WI38 (cell line): ENCODE data around the gene SENP1.

Source experiments
- H3K4me3 ChIP-seq: 2 replicates; pipeline ENCODE4 v1.5.1; 2011; ENCODE audit warnings: low read depth, mild to moderate bottlenecking, control low read depth, low read length
- TF ChIP-seq, protein P1 (sequence below): IDR thresholded peaks from 2 replicates; pipeline ENCODE4 v1.5.1; 2012; ENCODE audit warnings: low read depth, mild to moderate bottlenecking, control low read depth, low read length

The SENP1 gene

DNA sequence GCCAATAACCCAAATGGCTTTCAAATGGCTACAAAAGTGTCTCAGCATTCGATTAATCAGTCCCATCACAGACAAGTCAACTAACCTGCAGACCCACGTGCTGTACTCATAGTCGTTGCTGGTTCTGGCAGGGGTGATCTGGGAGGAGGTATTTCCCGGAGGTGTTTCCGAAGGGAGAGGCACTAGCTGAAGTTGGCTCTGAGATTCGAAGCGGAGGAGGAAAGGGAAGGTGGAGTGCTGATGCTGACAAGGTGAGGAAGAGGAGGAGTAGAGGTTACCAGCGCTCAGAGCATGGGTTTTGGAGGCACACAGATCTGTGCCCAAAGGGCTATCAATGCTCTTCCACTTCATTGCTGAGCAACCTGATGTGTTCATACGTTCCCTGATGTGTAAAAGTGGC is 81.1 kb downstream of the SENP1 start:
- TF ChIP-seq, protein P1, sequence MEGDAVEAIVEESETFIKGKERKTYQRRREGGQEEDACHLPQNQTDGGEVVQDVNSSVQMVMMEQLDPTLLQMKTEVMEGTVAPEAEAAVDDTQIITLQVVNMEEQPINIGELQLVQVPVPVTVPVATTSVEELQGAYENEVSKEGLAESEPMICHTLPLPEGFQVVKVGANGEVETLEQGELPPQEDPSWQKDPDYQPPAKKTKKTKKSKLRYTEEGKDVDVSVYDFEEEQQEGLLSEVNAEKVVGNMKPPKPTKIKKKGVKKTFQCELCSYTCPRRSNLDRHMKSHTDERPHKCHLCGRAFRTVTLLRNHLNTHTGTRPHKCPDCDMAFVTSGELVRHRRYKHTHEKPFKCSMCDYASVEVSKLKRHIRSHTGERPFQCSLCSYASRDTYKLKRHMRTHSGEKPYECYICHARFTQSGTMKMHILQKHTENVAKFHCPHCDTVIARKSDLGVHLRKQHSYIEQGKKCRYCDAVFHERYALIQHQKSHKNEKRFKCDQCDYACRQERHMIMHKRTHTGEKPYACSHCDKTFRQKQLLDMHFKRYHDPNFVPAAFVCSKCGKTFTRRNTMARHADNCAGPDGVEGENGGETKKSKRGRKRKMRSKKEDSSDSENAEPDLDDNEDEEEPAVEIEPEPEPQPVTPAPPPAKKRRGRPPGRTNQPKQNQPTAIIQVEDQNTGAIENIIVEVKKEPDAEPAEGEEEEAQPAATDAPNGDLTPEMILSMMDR, result no peak
- no peak overlapping the region for H3K4me3 ChIP-seq

DNA sequence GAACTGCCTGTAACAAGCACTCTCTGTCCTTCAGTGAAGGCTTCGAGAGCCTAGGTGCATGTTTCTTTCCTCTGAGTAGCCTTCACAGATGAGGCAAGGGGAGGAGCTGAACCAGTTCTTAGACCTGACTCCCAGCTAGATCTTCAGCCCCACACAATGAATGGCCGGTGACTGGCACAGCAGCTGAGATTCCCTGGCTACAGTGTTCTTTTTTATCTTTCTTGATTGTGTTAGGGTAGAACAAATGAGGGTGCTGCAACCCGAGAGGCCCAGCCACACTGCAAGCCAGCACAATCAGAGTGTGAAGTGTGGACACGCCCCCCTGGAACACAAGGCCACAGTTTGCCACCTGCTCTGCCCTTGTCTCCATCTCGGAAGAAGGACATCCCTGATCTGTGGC is 82.5 kb downstream of the SENP1 start:
- H3K4me3 ChIP-seq, result no peak overlapping the region
- TF ChIP-seq, protein P1, result no peak

DNA sequence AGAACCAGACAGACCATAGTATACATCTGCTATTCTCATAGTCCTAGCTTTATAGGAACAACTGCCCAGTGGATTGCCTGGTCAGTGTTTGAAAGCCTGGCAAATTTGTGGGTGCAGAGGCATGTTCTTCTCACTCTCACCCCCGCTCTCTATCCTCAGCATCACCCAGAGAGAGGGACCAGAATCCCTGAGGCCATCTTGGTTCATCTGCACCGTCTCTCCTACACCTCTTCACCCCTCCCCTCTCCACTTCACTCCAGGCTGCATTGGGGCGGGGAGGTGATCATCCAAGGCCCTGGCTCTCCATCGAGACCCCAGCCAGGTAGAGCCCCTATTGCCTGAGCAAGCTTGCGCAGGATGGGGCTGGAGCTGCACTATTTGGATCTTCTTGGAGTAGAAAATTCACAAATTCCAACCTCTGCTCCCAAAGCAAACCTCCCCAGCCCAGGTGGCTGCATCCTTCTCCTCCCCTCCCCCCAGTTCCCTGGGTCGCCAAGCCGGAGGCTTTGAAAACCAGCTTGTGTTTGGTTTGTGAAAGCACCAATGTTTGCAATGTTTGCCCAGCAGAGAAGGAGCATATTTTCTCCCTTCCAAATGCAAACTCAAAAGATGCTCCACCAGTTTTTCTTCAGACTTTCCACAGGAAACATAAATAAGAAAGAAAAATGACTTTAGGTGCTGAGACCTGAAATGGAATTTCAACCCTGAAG is 83.0 kb downstream of the SENP1 start:
- H3K4me3 ChIP-seq, result no peak overlapping the region
- TF ChIP-seq, protein P1, result no peak

DNA sequence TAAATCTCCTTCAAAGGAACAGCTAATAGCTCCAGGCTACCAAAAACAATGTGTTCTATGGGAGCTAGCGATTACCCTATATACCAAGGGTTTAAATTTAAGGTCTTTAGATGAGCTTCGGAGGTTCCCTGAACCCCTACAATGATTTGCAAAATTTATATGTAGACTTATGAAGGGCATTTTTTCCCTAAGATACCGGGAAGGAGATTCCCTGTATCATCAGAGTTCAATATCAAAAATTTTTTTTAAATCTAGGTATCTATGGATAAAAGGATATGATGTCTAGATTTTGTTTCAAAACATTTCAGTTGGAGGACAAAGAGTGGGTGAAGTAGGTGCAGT is 83.7 kb downstream of the SENP1 start:
- no peak overlapping the region for H3K4me3 ChIP-seq
- TF ChIP-seq, protein P1, result no peak

DNA sequence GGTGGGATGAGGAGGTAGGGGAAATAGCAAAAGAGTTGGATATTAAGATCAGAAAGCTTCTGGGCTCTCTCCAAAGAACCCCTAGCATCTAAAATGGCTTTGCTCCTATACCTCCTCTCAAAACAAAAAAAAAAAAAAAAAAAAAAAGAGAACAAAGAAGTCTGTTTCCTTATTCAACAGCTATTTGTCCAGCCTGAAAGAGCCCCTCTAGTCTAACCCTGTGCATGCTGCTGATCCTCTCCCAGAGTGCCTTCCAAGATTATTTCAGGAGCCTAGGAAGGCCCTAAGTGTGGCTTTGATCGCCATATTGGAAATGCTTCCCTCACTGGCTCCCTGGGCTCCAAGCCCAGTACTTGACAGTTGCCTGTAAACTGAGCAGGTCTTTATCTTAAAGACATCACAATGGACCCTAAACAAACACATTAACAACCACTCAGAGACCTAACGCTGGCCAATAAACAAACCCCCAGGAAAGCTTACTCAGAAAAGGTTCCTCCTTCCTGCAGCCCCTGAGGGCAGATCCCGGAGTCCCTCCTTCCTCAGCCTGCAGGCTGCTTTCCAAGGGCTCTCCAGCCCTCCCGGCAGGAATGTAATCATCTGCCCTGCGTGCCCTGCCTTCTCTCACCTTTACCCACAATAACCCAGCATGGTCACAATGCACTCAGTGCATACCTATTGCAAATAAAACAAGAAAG is 84.2 kb downstream of the SENP1 start:
- TF ChIP-seq, protein P1, result no peak
- no peak overlapping the region for H3K4me3 ChIP-seq

DNA sequence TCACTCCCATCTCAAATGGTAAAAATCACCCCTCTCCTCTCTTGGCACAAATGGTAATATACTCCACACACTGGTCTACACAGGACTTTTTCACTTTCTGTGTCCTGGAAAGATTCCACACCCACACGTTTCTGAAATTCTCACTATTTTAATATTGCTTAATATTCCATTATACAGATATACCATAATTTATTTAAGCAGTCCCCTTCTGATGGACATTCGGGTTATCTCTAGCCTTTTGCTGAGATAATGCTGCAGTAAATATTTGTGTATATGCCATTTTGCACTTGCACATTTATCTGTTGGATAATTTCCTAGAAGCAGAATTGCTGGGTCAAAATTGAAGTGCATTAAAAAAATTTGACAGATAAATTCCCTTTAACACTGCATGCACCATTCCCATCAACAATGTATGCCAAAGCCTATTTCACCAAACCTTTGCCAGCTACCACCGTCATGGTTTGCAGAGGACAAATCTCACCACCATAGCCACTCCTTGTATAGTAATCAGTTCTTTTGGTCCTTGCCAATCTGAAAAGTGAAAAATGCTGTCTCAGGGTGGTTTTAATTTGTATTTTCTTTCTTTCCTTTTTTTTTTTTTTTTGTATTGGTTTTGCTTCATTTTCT is 86.1 kb downstream of the SENP1 start:
- TF ChIP-seq, protein P1, result no peak
- no peak overlapping the region for H3K4me3 ChIP-seq

DNA sequence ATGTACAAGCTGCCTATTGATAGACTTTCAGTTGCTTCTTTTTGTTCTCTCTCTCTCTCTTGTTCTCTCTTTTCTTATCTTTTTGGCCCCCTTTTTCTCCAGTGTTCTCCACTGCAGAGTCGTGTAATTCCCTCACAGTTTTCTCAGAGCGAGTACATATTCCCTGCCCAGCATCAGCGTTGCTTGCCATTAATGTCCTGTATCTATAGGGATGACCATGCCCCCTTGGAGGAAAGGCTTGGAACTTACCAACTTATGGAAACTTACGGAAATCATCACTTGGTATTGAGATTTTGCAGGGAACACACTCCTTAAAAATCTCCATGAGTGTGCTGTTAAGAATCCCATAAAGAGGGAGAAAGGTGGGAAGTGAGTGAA is 87.3 kb downstream of the SENP1 start:
- H3K4me3 ChIP-seq, result no peak overlapping the region
- TF ChIP-seq, protein P1, result no peak
